ENCODE results near the gene MRPL24.

Gene MRPL24

DNA sequence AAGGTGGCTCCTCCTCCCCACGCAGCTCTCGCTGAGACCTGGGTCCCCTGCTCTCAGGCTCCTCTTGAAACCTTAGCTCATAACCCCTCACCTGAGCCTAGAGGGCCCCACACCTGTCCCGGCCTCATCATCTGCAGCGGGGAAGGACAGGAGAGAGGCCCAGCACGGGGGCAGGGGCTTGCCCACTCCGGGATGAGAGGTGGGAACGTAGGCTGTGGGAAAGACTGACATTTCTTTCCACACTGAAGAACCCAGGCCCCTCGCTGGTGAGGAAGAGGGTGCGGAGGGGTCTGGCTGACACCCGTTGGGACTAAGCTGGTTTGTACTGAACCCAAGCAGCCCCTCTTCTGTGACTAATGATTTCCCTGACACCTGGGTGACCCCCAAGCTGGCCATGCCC is 49.7 kb downstream of the MRPL24 start:
- TF ChIP-seq CTCF (IDR thresholded peaks at IDR 0.05; ENCODE audit: insufficient read depth, low read length, missing control alignments), result no peak
- POLR2A ChIA-PET, result interaction anchor here (2.0 to 2.7 kb wide), 2 partner anchors 14 to 35 kb away, joined by 8 to 19 read pairs; partner anchors contain the start of gene CRABP2
- CTCF ChIA-PET, result interaction anchor here (1.2 to 49.8 kb wide), 13 partner anchors 15 to 233 kb away, joined by 3 to 2951 read pairs (median 93); partner anchors contain the start of genes CRABP2, INSRR, ISG20L2 and LRRC71
- DNase-seq (ENCODE audit: low read depth, low spot score), result no peak
- no peak overlapping the region for H3K4me3 ChIP-seq (ENCODE audit: low read depth, low read length)

DNA sequence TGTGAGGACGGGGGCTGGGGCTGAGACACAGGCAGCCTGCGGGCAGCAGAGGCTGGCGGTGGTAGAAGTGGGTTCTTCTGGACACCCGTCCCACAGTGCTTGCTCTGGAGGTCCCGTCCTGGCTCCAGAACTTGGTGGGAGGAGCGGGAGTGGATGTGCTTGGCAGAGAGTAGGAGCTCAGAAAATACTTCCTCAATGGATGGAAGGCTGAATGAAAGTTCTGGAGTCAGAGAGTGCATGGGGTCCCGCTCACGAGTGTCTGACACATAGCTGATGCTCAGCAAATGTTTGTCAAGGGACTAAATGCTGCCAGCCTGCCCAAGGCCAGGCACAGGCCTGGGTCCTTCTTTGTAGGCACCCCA is 50.2 kb downstream of the MRPL24 start:
- H3K4me3 ChIP-seq (ENCODE audit: low read depth, low read length), result no peak overlapping the region

GRCh38 chr1:156689953-156690674 is 50.8 kb downstream of the MRPL24 start:
- ChIA-PET POLR2A (interaction anchor here (1.6 to 2.7 kb wide), 4 partner anchors 13 to 38 kb away, joined by 4 to 19 read pairs (median 8); partner anchors contain the start of genes CRABP2, ISG20L2 and METTL25B), CTCF (interaction anchor here (0.6 to 49.8 kb wide), 44 partner anchors 14 to 384 kb away, joined by 3 to 2951 read pairs (median 8); partner anchors contain the start of genes CRABP2, HDGF, INSRR and ISG20L2)
- peak overlapping the region; percentile 43; the same call in 1 of the 2 replicates for H3K4me3 ChIP-seq (ENCODE audit: low read depth, low read length)
- DNase-seq (ENCODE audit: low read depth, low spot score), result no peak
- no peak for TF ChIP-seq CTCF (IDR thresholded peaks at IDR 0.05; ENCODE audit: insufficient read depth, low read length, missing control alignments)

More for the DNA sequence above, 50.2 kb downstream of the MRPL24 start:
- ChIA-PET POLR2A (interaction anchor here (1.7 to 2.7 kb wide), 3 partner anchors 12 to 36 kb away, joined by 4 to 19 read pairs (median 8); partner anchors contain the start of gene CRABP2), CTCF (interaction anchor here (1.1 to 49.8 kb wide), 20 partner anchors 15 to 258 kb away, joined by 3 to 2951 read pairs (median 14); partner anchors contain the start of genes CRABP2, INSRR, ISG20L2 and LRRC71)
- no peak for TF ChIP-seq CTCF (IDR thresholded peaks at IDR 0.05; ENCODE audit: insufficient read depth, low read length, missing control alignments)
- DNase-seq (ENCODE audit: low read depth, low spot score), result no peak

GRCh38 chr1:156689035-156689952 is 51.6 kb downstream of the MRPL24 start:
- POLR2A ChIA-PET, result interaction anchor here (1.6 to 2.7 kb wide), 3 partner anchors 13 to 39 kb away, joined by 4 to 19 read pairs (median 9); partner anchors contain the start of genes ISG20L2 and METTL25B
- no peak for DNase-seq (ENCODE audit: low read depth, low spot score)

More at GRCh38 chr1:156689035-156689952, 51.6 kb downstream of the MRPL24 start:
- peak overlapping the region; percentile 46 for H3K4me3 ChIP-seq (ENCODE audit: low read depth, low read length)
- CTCF ChIA-PET, result interaction anchor here (0.6 to 49.8 kb wide), 54 partner anchors 13 to 385 kb away, joined by 3 to 2951 read pairs (median 6); partner anchors contain the start of genes CRABP2, HDGF, INSRR and ISG20L2
- TF ChIP-seq CTCF (IDR thresholded peaks at IDR 0.05; ENCODE audit: insufficient read depth, low read length, missing control alignments), result peak; percentile 92

All from AG04449 (cell line).